SKM-1 treated with dmso at 0.1 percent for 144 hours (cell line): ENCODE data around the gene PCSK6.
"Not testable (repeated sequence)": the region's sequence is repeated elsewhere in the genome, so short reads cannot be mapped to it uniquely, and the experiment has no call there.

Experiments
- DNase-seq: peaks from one replicate; lab custom pipeline; 2025; ENCODE audit not compliant: unreplicated experiment; lab: John Stamatoyannopoulos, UW

Gene PCSK6

GRCh38 chr15:101433396-101433795, 56.1 kb downstream of the PCSK6 start:
- no peak for DNase-seq

- no peak for DNase-seq
These were observed 56.5 kb downstream of the PCSK6 start for GRCh38 chr15:101432982-101433381.

- DNase-seq: no peak
These were observed 57.8 kb downstream of the PCSK6 start for GRCh38 chr15:101431748-101432147.

GRCh38 chr15:101431301-101431700, 58.2 kb downstream of the PCSK6 start:
- no peak for DNase-seq

GRCh38 chr15:101429646-101430045, 59.9 kb downstream of the PCSK6 start:
- no peak for DNase-seq

- no peak for DNase-seq
These were observed 60.3 kb downstream of the PCSK6 start for GRCh38 chr15:101429191-101429590.

- no peak for DNase-seq
These were observed 60.7 kb downstream of the PCSK6 start for GRCh38 chr15:101428758-101429157.

GRCh38 chr15:101427606-101428487, 61.7 kb downstream of the PCSK6 start:
- DNase-seq: no peak

GRCh38 chr15:101426761-101427333, 62.7 kb downstream of the PCSK6 start:
- DNase-seq: no peak

- DNase-seq: no peak
These were observed 63.6 kb downstream of the PCSK6 start for GRCh38 chr15:101425787-101426365.

- DNase-seq: no peak
These were observed 64.5 kb downstream of the PCSK6 start for GRCh38 chr15:101424984-101425383.

- DNase-seq: no peak
These were observed 69.3 kb downstream of the PCSK6 start for GRCh38 chr15:101420232-101420631.

GRCh38 chr15:101416475-101416874, 73.0 kb downstream of the PCSK6 start:
- not testable (repeated sequence) for DNase-seq

GRCh38 chr15:101413239-101413638, 76.3 kb downstream of the PCSK6 start:
- DNase-seq: no peak

GRCh38 chr15:101411581-101411980, 77.9 kb downstream of the PCSK6 start:
- DNase-seq: no peak

GRCh38 chr15:101411085-101411484, 78.4 kb downstream of the PCSK6 start:
- no peak for DNase-seq

- no peak for DNase-seq
These were observed 78.9 kb downstream of the PCSK6 start for GRCh38 chr15:101410612-101411011.

GRCh38 chr15:101409621-101410020, 79.9 kb downstream of the PCSK6 start:
- no peak for DNase-seq

GRCh38 chr15:101407966-101408775, 81.3 kb downstream of the PCSK6 start:
- no peak for DNase-seq

GRCh38 chr15:101407439-101407838, 82.1 kb downstream of the PCSK6 start:
- no peak for DNase-seq

GRCh38 chr15:101406526-101407195, 82.8 kb downstream of the PCSK6 start:
- no peak for DNase-seq
